ENCODE measurements around the gene GTF2IRD1.
"Not testable (repeated sequence)": the region's sequence is repeated elsewhere in the genome, so short reads cannot be mapped to it uniquely, and the experiment has no call there.

Gene GTF2IRD1

GRCh38 chr7:74494076-74494548 is 40.4 kb downstream of the GTF2IRD1 start:
- DNase-seq: no peak

GRCh38 chr7:74495112-74496086 is 41.7 kb downstream of the GTF2IRD1 start:
- DNase-seq: no peak

GRCh38 chr7:74496272-74496671 is 42.6 kb downstream of the GTF2IRD1 start:
- DNase-seq: no peak

GRCh38 chr7:74496773-74497172 is 43.1 kb downstream of the GTF2IRD1 start:
- DNase-seq: not testable (repeated sequence)

GRCh38 chr7:74498354-74498753 is 44.6 kb downstream of the GTF2IRD1 start:
- no peak for DNase-seq

- no peak for DNase-seq
These were observed 45.5 kb downstream of the GTF2IRD1 start for GRCh38 chr7:74498996-74499834.

- DNase-seq: no peak
These were observed 46.2 kb downstream of the GTF2IRD1 start for GRCh38 chr7:74499835-74500388.

- DNase-seq: no peak
These were observed 47.6 kb downstream of the GTF2IRD1 start for GRCh38 chr7:74501298-74501697.

- no peak for DNase-seq
These were observed 48.6 kb downstream of the GTF2IRD1 start for GRCh38 chr7:74502216-74502891.

- DNase-seq: no peak
These were observed 49.4 kb downstream of the GTF2IRD1 start for GRCh38 chr7:74503061-74503460.

GRCh38 chr7:74503943-74504342 is 50.2 kb downstream of the GTF2IRD1 start:
- DNase-seq: no peak

- DNase-seq: no peak
These were observed 52.0 kb downstream of the GTF2IRD1 start for GRCh38 chr7:74505471-74506324.

GRCh38 chr7:74506325-74506724 is 52.6 kb downstream of the GTF2IRD1 start:
- no peak for DNase-seq

- DNase-seq: no peak
These were observed 54.0 kb downstream of the GTF2IRD1 start for GRCh38 chr7:74507538-74508319.

- not testable (repeated sequence) for DNase-seq
These were observed 55.7 kb downstream of the GTF2IRD1 start for GRCh38 chr7:74509453-74509852.

- DNase-seq: no peak
These were observed 57.6 kb downstream of the GTF2IRD1 start for GRCh38 chr7:74511345-74511744.

GRCh38 chr7:74512762-74513161 is 59.1 kb downstream of the GTF2IRD1 start:
- DNase-seq: no peak

- peak; percentile 49 to 78 for DNase-seq
These were observed 60.5 kb downstream of the GTF2IRD1 start for GRCh38 chr7:74514131-74514591.

GRCh38 chr7:74515276-74515675 is 61.6 kb downstream of the GTF2IRD1 start:
- no peak for DNase-seq

- no peak for DNase-seq
These were observed 62.5 kb downstream of the GTF2IRD1 start for GRCh38 chr7:74516214-74516613.

- DNase-seq: no peak
These were observed 64.3 kb downstream of the GTF2IRD1 start for GRCh38 chr7:74518041-74518440.

Measured in NCI-H526 (cell line).